T-helper 2 cell treated with Interferon-gamma antibody and Interleukin-4, amounts not matched to agents 100 ng/mL and 5 ng/mL, for 36 hours (primary cell): ENCODE measurements around the gene DHRSX. TPM values are rescaled to one million over a fixed set of nuclear protein-coding genes. Genes with fewer than 3 reads are reported as not detected.
"Not testable (repeated sequence)": the region's sequence is repeated elsewhere in the genome, so short reads cannot be mapped to it uniquely, and the experiment has no call there.

Source experiments
- intact Hi-C: fragments of 100-400 bp; cut with micrococcal nuclease; formaldehyde crosslinking; loops from one replicate; pipeline ENCODE4 v1.15.1; 2023
- total RNA-seq: library from RNA; stranded (reverse); gene quantifications from 2 replicates; pipeline ENCODE4 v1.2.3, GENCODE V29; 2022

The DHRSX gene
- total RNA-seq, 1 donor from 2014 or later = 19.1 TPM

GRCh38 chrX:2430265-2430825 is 70.4 kb downstream of the DHRSX start:
- intact Hi-C loops = no loop called here

- intact Hi-C loops = no loop called here
Observed at GRCh38 chrX:2427737-2428136, 73.0 kb downstream of the DHRSX start.

- intact Hi-C loops = no loop called here
Observed at GRCh38 chrX:2427147-2427546, 73.6 kb downstream of the DHRSX start.

GRCh38 chrX:2426289-2426882 is 74.4 kb downstream of the DHRSX start:
- intact Hi-C loops = no loop called here

- intact Hi-C loops = no loop called here
Observed at GRCh38 chrX:2425286-2426071, 75.3 kb downstream of the DHRSX start.

GRCh38 chrX:2424317-2424716 is 76.5 kb downstream of the DHRSX start:
- intact Hi-C loops = no loop called here

GRCh38 chrX:2423899-2424298 is 76.9 kb downstream of the DHRSX start:
- intact Hi-C loops = no loop called here

- intact Hi-C loops = no loop called here
Observed at GRCh38 chrX:2423282-2423681, 77.5 kb downstream of the DHRSX start.

- intact Hi-C loops = not testable (repeated sequence)
Observed at GRCh38 chrX:2419418-2419817, 81.4 kb downstream of the DHRSX start.

GRCh38 chrX:2418000-2418399 is 82.8 kb downstream of the DHRSX start:
- intact Hi-C loops = no loop called here

- intact Hi-C loops = no loop called here
Observed at GRCh38 chrX:2416851-2417604, 83.7 kb downstream of the DHRSX start.

- intact Hi-C loops = no loop called here
Observed at GRCh38 chrX:2414384-2414783, 86.4 kb downstream of the DHRSX start.

GRCh38 chrX:2413969-2414368 is 86.8 kb downstream of the DHRSX start:
- intact Hi-C loops = no loop called here

GRCh38 chrX:2412131-2412530 is 88.6 kb downstream of the DHRSX start:
- intact Hi-C loops = no loop called here

- intact Hi-C loops = no loop called here
Observed at GRCh38 chrX:2410279-2411020, 90.3 kb downstream of the DHRSX start.

GRCh38 chrX:2409796-2410195 is 91.0 kb downstream of the DHRSX start:
- intact Hi-C loops = no loop called here

- intact Hi-C loops = no loop called here
Observed at GRCh38 chrX:2408856-2409255, 91.9 kb downstream of the DHRSX start.

- intact Hi-C loops = no loop called here
Observed at GRCh38 chrX:2406891-2407518, 93.8 kb downstream of the DHRSX start.

GRCh38 chrX:2404776-2405175 is 96.0 kb downstream of the DHRSX start:
- intact Hi-C loops = no loop called here

- intact Hi-C loops = no loop called here
Observed at GRCh38 chrX:2402361-2402690, 98.5 kb downstream of the DHRSX start.
